Gastrocnemius medialis (tissue), 4 donors: ENCODE measurements around the gene COL27A1. TPM values are rescaled to one million over a fixed set of nuclear protein-coding genes. Genes with fewer than 3 reads are reported as not detected.

Experiments used
- ATAC-seq, 2 donors: fragments of 150-250 bp; one replicate each; pipeline ENCODE4 v1.9.1; 2016
- DNase-seq, 2 donors: peaks; one replicate each; pipeline ENCODE4 v3.0.0-alpha.2; 2019
- H3K27ac ChIP-seq, 4 donors: fragments of 200-600 bp; sonication (generic); 1 replicate in 1 of 4; 2 replicates in 3 of 4; pipeline ENCODE4 v1.5.1; 2016 to 2018; ENCODE audit warnings: mild to moderate bottlenecking in 2 of 4, moderate library complexity in 1 of 4
- H3K27me3 ChIP-seq, 3 donors: fragments of 200-600 bp; sonication (generic) in 2 of 3; 1 replicate in 1 of 3; 2 replicates in 2 of 3; pipeline versions ENCODE4 v1.5.1 to v1.6.0; 2016 to 2019; ENCODE audit warnings: mild to moderate bottlenecking in 1 of 3, moderate library complexity in 1 of 3
- H3K36me3 ChIP-seq, 2 donors: fragments of 200-600 bp; sonication (generic) in 1 of 2; one replicate each; pipeline ENCODE4 v1.5.1; 2017 to 2018
- H3K4me1 ChIP-seq, 2 donors: fragments of 200-600 bp; sonication (generic) in 1 of 2; one replicate each; pipeline ENCODE4 v1.5.1; 2016 to 2017; ENCODE audit warnings: mild to moderate bottlenecking in 2 of 2
- H3K4me3 ChIP-seq, 4 donors: fragments of 200-600 bp; sonication (generic) in 3 of 4; 1 replicate in 1 of 4; 2 replicates in 3 of 4; pipeline ENCODE4 v1.5.1; 2016 to 2019; ENCODE audit warnings: mild to moderate bottlenecking in 2 of 4
- H3K9me3 ChIP-seq, 3 donors: fragments of 200-600 bp; sonication (generic) in 2 of 3; 1 replicate in 1 of 3; 2 replicates in 2 of 3; pipeline ENCODE4 v1.5.1; 2016 to 2019
- POLR2A ChIP-seq, 2 donors: fragments of 450-650 bp; IDR thresholded peaks; one replicate each; pipeline ENCODE4 v1.6.1; 2017; ENCODE audit warnings: antibody characterized with exemption in 2 of 2, mild to moderate bottlenecking in 2 of 2, moderate library complexity in 2 of 2
- in situ Hi-C, 4 donors: fragments of 200-750 bp; cut with MboI; loops; one replicate each; pipeline versions ENCODE4 v1.15.0 to v1.8.0; 2017; ENCODE audit warnings: low sequenced_read_pairs in 4 of 4
- intact Hi-C: fragments of 100-400 bp; cut with DNase I; formaldehyde crosslinking; loops from one replicate; pipeline ENCODE4 v1.15.1; 2023; ENCODE audit warnings: low total_unique reads
- total RNA-seq, 4 donors: library from RNA; depleted of rRNA; stranded (reverse); fragments of >200 nt; gene quantifications; one replicate each; pipeline versions ENCODE4 v1.1.0 to v1.2.3, GENCODE V29; 2016
- TF ChIP-seq, protein P1 (sequence below), 5 experiments: fragments of 450-650 bp in 3 of 5; fragments of 200-600 bp in 2 of 5; sonication (generic) in 2 of 5; IDR thresholded peaks in 4 of 5; conservative IDR thresholded peaks in 1 of 5; 1 replicate in 4 of 5; 2 replicates in 1 of 5; pipeline ENCODE4 v1.5.1; 2016 to 2019; ENCODE audit warnings: antibody characterized with exemption in 5 of 5, mild to moderate bottlenecking in 3 of 5, moderate library complexity in 3 of 5

The COL27A1 gene
- total RNA-seq, 4 donors from 2014 or later = 0.42 to 1.4 (median 0.95) TPM

DNA sequence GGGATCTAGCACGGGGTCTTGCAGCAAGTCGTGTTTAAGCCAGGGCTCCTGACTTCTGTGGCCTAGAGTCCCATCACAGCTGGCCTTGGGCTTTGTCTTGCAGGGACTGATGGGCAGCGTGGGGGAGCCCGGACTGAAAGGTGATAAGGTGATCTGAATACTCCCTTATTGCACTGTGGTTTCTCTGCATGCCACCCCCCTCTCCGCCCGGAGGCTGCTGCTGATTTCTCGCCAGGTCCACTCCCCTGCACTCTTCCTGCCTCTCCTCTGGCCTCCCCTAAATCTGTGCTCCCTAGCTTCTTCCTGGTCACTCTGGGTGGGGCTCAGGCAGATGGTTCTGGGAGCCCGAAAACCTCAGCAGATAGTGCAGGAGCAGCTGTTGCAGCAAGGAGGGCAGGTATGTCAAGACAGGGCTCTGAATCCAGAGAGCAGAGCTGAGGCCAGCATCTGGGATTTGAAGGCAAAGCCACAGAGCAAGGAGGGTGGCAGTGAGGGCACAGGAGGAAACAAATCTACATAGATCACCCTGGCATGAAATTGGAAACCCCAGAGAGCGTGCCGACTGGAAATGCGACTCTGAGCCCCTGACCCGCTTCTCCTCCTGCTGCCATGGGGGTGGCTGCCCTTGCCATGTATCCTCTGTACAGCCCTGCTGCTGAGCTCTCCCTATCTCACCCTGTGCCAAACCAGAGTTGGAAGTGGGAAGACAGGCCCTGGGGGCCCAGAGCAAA, 76.5 kb downstream of the COL27A1 start:
- H3K9me3 ChIP-seq = no peaks in the 10 kb centered on the region
- no peak overlapping the region for H3K27ac ChIP-seq
- in situ Hi-C loops (no loop called here), intact Hi-C loops (no loop called here)
- DNase-seq = no peak
- H3K36me3 ChIP-seq = no peaks in the 10 kb centered on the region
- TF ChIP-seq, protein P1, sequence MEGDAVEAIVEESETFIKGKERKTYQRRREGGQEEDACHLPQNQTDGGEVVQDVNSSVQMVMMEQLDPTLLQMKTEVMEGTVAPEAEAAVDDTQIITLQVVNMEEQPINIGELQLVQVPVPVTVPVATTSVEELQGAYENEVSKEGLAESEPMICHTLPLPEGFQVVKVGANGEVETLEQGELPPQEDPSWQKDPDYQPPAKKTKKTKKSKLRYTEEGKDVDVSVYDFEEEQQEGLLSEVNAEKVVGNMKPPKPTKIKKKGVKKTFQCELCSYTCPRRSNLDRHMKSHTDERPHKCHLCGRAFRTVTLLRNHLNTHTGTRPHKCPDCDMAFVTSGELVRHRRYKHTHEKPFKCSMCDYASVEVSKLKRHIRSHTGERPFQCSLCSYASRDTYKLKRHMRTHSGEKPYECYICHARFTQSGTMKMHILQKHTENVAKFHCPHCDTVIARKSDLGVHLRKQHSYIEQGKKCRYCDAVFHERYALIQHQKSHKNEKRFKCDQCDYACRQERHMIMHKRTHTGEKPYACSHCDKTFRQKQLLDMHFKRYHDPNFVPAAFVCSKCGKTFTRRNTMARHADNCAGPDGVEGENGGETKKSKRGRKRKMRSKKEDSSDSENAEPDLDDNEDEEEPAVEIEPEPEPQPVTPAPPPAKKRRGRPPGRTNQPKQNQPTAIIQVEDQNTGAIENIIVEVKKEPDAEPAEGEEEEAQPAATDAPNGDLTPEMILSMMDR (IDR thresholded peaks at IDR 0.05 in 4 of 5, conservative IDR thresholded peaks at IDR 0.05 in 1 of 5) = no peak
- TF ChIP-seq POLR2A (IDR thresholded peaks at IDR 0.05) = no peak
- H3K27me3 ChIP-seq = no peaks in the 10 kb centered on the region
- peak in 1 of 2 donors; percentile 49 for ATAC-seq
- no peak overlapping the region for H3K4me3 ChIP-seq
- H3K4me1 ChIP-seq = peaks cover 0 to 9% of the 10 kb centered on the region in 2 donors

DNA sequence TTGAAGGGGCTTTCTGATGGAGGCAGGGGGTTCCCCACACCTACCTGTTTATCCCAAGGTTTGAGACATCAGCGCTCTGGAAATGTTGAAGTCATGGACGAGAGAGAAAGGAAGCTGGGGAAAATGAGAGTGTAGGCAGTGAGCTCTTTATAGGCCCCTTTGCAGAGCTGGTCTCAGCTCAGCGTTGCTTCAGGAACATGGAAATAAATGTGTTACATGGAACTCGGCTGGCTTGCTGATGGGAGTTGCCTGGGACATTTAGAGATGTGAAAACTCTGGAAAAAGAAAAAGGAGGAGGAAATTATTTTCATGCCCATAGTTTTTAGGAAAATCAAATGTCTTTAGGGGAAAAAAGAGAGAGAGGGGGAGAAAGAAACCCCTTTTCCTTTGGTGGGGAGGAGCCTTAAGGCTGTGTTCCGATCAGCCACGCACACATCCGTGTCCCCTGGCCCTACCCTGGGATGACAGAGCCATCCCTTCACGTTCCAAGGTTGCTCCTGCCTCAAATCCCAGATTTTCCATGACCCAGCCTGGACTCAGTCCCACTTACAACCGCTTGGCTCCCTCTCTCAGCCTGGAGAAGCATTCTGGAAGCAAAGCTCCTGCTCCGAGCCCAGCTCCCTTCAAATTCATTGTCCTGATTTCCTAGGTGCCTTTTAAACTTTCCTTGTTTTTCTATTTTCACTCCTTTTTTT, 78.3 kb downstream of the COL27A1 start:
- no peak for ATAC-seq
- in situ Hi-C loops = no loop called here

DNA sequence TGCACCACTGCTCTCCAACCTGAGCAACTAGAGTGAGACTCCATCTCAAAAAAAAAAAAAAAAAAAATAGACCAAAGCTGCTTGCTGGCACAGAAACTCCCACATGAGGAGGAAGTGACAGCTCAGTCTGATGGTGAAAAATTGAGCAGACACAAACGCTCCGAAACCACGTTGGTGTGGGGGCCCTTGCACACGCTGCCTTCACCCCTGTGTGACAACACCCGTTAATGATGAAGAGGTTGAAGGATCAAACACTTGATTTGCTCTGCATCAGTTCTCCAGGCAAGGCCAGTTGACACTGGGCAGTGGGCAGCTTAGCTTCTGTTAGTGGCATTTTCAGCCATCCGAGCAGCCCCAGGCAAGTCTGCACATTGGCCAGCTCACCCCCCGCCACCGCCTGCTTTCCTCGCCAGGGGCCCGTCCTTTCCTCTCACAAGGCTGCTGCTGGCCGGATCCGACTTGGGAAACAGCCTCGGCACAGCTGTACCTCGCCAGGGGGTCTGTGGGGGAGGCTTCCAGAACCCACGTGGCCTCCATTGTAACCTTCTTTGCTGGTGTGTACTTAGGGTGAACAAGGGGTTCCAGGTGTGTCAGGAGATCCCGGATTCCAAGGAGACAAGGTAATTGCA, 79.8 kb downstream of the COL27A1 start:
- Histone ChIP-seq H3K27me3 (no peaks in the 10 kb centered on the region), H3K4me3 (no peak overlapping the region), H3K9me3 (no peaks in the 10 kb centered on the region), H3K27ac (no peak overlapping the region), H3K36me3 (no peaks in the 10 kb centered on the region), H3K4me1 (peaks cover 0 to 14% of the 10 kb centered on the region in 2 donors)
- in situ Hi-C loops (no loop called here), intact Hi-C loops (no loop called here)
- TF ChIP-seq, protein P1 (IDR thresholded peaks at IDR 0.05 in 4 of 5, conservative IDR thresholded peaks at IDR 0.05 in 1 of 5) = no peak
- TF ChIP-seq POLR2A (IDR thresholded peaks at IDR 0.05) = no peak
- ATAC-seq (no peak), DNase-seq (no peak)

More for the DNA sequence above, 78.3 kb downstream of the COL27A1 start:
- peaks cover 0 to 14% of the 10 kb centered on the region in 2 donors for H3K4me1 ChIP-seq
- intact Hi-C loops = no loop called here
- no peaks in the 10 kb centered on the region for H3K27me3 ChIP-seq
- no peaks in the 10 kb centered on the region for H3K9me3 ChIP-seq
- H3K36me3 ChIP-seq = no peaks in the 10 kb centered on the region
- TF ChIP-seq, protein P1 (IDR thresholded peaks at IDR 0.05 in 4 of 5, conservative IDR thresholded peaks at IDR 0.05 in 1 of 5) = no peak
- TF ChIP-seq POLR2A (IDR thresholded peaks at IDR 0.05) = no peak
- no peak for DNase-seq
- H3K4me3 ChIP-seq = no peak overlapping the region
- H3K27ac ChIP-seq = no peak overlapping the region

DNA sequence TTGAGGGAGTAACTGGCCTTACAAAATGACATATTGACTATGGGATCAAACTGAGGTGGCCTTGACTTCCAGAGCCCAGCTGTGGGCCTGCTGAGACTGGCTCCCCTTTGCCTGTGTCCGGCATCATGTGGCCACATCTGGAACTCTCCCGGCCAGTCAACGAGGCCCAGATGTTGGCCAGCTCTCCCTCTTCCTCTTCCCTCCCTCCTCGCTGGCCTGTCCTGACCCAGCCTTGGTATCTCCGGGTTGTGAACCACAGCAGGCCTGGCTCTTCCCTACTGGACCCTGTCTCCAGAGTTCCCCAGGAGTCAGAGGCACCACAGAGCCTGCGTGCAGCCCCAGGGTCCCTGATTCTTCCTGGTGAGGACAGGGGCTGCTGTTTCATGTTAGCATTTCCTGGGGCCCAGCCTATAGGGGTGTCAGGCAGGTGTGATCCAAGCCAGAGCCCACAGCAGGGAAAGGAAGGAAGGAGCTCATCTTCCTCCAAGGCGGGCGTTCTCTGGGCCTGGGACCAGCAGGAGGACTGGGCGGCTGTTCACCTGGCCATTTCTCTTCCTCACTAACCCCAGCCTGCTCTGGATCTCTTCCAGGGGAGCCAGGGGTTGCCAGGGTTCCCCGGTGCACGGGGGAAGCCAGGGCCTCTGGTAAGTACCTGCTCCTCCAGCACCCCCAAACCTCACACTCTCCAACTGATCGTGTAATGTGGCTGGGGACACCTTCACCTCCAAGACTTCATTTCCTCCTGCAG, 81.2 kb downstream of the COL27A1 start:
- H3K27me3 ChIP-seq = no peaks in the 10 kb centered on the region
- peaks cover 7 to 25% of the 10 kb centered on the region in 2 donors for H3K4me1 ChIP-seq
- ATAC-seq = no peak
- no peaks in the 10 kb centered on the region for H3K9me3 ChIP-seq
- no peak overlapping the region for H3K4me3 ChIP-seq
- in situ Hi-C loops (no loop called here), intact Hi-C loops (no loop called here)
- TF ChIP-seq, protein P1 (IDR thresholded peaks at IDR 0.05 in 4 of 5, conservative IDR thresholded peaks at IDR 0.05 in 1 of 5) = no peak
- no peak for TF ChIP-seq POLR2A (IDR thresholded peaks at IDR 0.05)
- no peak overlapping the region for H3K27ac ChIP-seq
- no peak for DNase-seq
- H3K36me3 ChIP-seq = no peaks in the 10 kb centered on the region
